GM10266 (cell line): ENCODE measurements around the gene PDHA2.

Source experiments
- DNase-seq: peaks from one replicate; pipeline ENCODE4 v3.0.0; 2012; ENCODE audit errors: extremely low spot score
- TF ChIP-seq, protein P1 (sequence below): IDR thresholded peaks from 2 replicates; pipeline ENCODE4 v1.5.1; 2012; ENCODE audit warnings: mild to moderate bottlenecking, low read depth; ENCODE audit not compliant: control insufficient read depth, insufficient read depth; ENCODE audit errors: missing control alignments

The PDHA2 gene

DNA sequence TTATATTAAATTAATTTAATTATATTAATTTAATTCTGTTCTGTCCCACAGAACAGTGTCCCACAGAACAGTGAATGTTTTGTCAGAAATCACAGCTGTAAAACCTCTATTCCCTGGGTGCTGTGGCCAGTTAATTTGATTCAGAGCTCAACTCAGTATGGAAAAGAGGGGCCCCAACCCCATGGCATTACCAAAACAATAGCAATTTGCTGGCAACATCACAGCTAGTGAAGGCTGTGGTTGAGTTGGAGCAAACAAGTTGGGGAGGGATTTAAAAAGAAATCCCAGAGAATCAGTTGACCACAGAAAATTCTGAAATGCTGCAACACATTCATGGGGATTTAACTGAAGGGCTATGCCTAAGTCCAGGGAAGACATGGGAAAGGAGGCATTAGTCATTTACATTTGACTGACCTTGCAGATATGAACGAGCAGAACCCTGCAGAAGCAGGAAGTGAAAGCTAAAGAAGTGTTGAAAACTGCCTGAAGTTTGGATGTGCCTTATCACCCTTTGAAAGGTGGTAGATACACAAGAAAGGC, 30.1 kb downstream of the PDHA2 start:
- TF ChIP-seq, protein P1, sequence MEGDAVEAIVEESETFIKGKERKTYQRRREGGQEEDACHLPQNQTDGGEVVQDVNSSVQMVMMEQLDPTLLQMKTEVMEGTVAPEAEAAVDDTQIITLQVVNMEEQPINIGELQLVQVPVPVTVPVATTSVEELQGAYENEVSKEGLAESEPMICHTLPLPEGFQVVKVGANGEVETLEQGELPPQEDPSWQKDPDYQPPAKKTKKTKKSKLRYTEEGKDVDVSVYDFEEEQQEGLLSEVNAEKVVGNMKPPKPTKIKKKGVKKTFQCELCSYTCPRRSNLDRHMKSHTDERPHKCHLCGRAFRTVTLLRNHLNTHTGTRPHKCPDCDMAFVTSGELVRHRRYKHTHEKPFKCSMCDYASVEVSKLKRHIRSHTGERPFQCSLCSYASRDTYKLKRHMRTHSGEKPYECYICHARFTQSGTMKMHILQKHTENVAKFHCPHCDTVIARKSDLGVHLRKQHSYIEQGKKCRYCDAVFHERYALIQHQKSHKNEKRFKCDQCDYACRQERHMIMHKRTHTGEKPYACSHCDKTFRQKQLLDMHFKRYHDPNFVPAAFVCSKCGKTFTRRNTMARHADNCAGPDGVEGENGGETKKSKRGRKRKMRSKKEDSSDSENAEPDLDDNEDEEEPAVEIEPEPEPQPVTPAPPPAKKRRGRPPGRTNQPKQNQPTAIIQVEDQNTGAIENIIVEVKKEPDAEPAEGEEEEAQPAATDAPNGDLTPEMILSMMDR, result no peak
- no peak for DNase-seq

DNA sequence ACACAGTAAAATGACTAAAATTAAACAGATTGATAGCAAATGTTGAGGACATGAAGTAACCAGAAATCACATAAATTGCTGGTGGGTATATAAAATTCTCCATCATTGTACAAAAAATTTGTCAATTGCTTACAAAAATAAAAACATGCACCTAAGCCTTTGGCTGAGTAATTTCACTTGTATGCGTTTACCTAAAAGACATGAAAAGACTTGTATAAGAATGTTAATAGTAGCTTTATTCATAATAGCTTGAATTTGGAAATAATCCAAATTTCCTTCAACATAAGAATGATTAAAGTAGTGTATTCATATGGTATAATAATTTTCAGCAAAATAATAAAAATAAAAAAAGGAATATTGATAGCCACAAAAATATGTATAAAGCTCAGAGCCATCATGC, 37.7 kb downstream of the PDHA2 start:
- no peak for DNase-seq
- TF ChIP-seq, protein P1, result no peak

DNA sequence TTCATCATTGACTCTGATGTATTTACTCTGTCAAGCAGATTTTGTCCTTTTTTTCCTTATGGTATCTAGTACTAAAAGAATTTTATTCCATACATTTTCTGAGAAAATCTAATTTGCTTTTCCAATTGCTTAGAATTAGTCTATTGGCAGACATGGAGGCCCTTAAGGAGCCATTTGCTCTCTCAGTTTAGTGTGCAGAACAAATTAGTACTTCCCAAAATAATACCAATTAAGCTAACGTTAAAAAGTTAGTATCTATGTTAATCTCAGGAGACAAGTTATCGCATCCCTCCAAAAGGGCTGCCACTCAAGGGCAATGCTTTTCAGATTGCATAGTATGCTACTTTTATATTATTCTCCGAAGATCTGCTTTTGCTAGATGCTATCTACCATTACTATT, 47.7 kb downstream of the PDHA2 start:
- TF ChIP-seq, protein P1, result no peak
- DNase-seq, result no peak

DNA sequence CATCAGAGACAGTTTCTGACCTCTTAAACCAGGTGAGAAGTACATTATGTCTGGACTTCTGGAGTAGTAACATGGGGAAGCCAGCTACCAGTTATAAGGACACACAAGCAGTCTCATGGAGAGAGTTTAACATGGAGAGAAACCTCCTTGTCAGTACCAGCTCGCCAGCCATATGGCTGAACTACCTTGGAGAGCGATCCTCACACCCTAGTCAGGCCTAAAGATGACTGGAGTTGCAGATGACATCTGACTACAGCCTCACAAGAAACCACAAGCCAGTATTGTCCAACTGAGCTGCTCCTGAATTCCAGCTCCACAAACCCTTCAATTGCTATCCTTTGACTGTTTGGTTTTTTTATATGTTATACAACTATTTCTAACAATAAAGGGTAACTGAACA, 49.8 kb downstream of the PDHA2 start:
- TF ChIP-seq, protein P1, result no peak
- no peak for DNase-seq
